Measurements from ENCODE around the gene MARCHF2. TPM values are rescaled to one million over a fixed set of nuclear protein-coding genes. Genes with fewer than 3 reads are reported as not detected.

Gene MARCHF2
- total RNA-seq, 4 donors from 2014 or later, result 53.5 to 110 (median 60.8) TPM

DNA sequence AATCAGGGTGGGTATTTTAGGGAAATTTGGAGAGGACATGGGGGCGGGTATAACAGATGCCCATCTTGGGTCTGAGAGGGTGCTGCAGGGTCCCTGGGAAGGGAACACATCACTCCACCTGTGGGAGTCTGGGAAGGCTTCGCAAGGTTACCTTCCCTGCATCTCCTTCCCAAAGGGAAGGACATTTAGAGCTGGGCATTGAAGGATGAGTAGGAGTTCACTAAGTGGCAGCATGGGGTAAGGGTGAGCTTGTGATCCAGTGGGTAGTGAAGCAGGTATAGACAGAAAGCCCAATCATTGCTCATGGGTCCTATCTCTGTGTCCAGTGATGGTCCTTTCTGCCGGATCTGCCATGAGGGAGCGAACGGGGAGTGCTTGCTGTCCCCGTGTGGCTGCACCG lies 13.2 kb downstream of the MARCHF2 start:
- intact Hi-C loops (cut with DNase I; ENCODE audit: low total_unique reads), result no loop called here
- H3K4me3 ChIP-seq (ENCODE audit: low read depth, poor library complexity, severe bottlenecking), result no peak overlapping the region
- DNase-seq (ENCODE audit: low spot score in 2 of 2), result no peak
- WGBS, 2 donors, result 92 to 95% methylated on average over 7 of the region's 7 CpGs
- TF ChIP-seq CTCF (IDR thresholded peaks at IDR 0.05) (no peak), POLR2A (IDR thresholded peaks at IDR 0.05) (no peak)

GRCh38 chr19:8429044-8429443 lies 15.9 kb downstream of the MARCHF2 start:
- no peak for TF ChIP-seq POLR2A (IDR thresholded peaks at IDR 0.05)
- no peak for TF ChIP-seq CTCF (IDR thresholded peaks at IDR 0.05)
- intact Hi-C loops (cut with DNase I; ENCODE audit: low total_unique reads), result no loop called here
- DNase-seq (ENCODE audit: low spot score in 2 of 2), result no peak
- 94 to 95% methylated on average over 6 of the region's 6 CpGs for WGBS, 2 donors
- H3K4me3 ChIP-seq (ENCODE audit: low read depth, poor library complexity, severe bottlenecking), result no peak overlapping the region

- no peak overlapping the region for H3K4me3 ChIP-seq (ENCODE audit: low read depth, poor library complexity, severe bottlenecking)
- WGBS, 2 donors, result 95 to 97% methylated on average over 6 of the region's 6 CpGs
- TF ChIP-seq CTCF (IDR thresholded peaks at IDR 0.05) (no peak), POLR2A (IDR thresholded peaks at IDR 0.05) (no peak)
- DNase-seq (ENCODE audit: low spot score in 2 of 2), result no peak
- intact Hi-C loops (cut with DNase I; ENCODE audit: low total_unique reads), result no loop called here
Measured at GRCh38 chr19:8429826-8430225, 16.7 kb downstream of the MARCHF2 start.

DNA sequence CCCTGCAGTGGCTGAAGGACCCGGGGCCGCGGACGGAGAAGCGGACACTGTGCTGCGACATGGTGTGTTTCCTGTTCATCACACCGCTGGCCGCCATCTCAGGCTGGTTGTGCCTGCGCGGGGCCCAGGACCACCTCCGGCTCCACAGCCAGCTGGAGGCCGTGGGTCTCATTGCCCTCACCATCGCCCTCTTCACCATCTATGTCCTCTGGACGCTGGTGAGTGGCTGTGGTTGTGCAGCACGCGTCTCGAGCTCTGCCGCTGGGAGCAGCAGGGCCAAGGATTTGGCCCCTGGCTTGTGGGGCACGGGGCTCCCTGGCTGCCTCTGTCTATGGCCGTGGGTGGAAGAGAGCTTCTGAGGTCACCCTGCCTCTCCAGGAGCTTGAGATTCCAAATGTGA lies 17.5 kb downstream of the MARCHF2 start:
- DNase-seq (ENCODE audit: low spot score in 2 of 2), result no peak
- WGBS, 2 donors, result 90 to 94% methylated on average over 13 to 20 of the region's 20 CpGs
- H3K4me3 ChIP-seq (ENCODE audit: low read depth, poor library complexity, severe bottlenecking), result no peak overlapping the region
- TF ChIP-seq CTCF (IDR thresholded peaks at IDR 0.05) (no peak), POLR2A (IDR thresholded peaks at IDR 0.05) (no peak)
- intact Hi-C loops (cut with DNase I; ENCODE audit: low total_unique reads), result no loop called here

DNA sequence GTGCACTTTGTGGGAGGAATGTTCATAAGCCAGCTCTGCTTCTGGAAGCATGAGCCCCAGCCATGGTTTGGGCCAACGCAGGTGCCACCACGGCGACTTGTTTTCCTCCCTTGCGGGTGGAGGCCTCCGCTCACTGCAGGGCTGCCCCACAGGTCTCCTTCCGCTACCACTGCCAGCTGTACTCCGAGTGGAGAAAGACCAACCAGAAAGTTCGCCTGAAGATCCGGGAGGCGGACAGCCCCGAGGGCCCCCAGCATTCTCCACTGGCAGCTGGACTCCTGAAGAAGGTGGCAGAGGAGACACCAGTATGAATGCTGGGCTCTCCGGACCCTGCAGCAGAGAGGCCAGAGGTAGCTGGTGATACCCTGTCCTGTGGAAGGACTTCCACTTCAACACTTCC lies 25.1 kb downstream of the MARCHF2 start:
- 94 to 96% methylated on average over 12 of the region's 12 CpGs for WGBS, 2 donors
- intact Hi-C loops (cut with DNase I; ENCODE audit: low total_unique reads), result no loop called here
- DNase-seq (ENCODE audit: low spot score in 2 of 2), result no peak

More for the DNA sequence above, 25.1 kb downstream of the MARCHF2 start:
- no peak overlapping the region for H3K4me3 ChIP-seq (ENCODE audit: low read depth, poor library complexity, severe bottlenecking)
- TF ChIP-seq POLR2A (IDR thresholded peaks at IDR 0.05) (no peak), CTCF (IDR thresholded peaks at IDR 0.05) (no peak)

Measured in lower leg skin (tissue), 4 donors.